H1 (cell line): Measurements from ENCODE around the gene TOM1. TPM values are rescaled to one million over a fixed set of nuclear protein-coding genes. Genes with fewer than 3 reads are reported as not detected.

Source experiments
- CTCF ChIA-PET: fragments of 300-600 bp; sonication (Branson Sonifier 250); formaldehyde crosslinking; loops from one replicate; lab custom pipeline; 2021; ENCODE audit not compliant: partially characterized antibody; lab: Charles Lee
- POLR2A ChIA-PET: fragments of 300-600 bp; sonication (Branson Sonifier 250); formaldehyde crosslinking; loops from one replicate; lab custom pipeline; 2021; ENCODE audit warnings: inconsistent platforms; ENCODE audit not compliant: partially characterized antibody; lab: Charles Lee
- DNase-seq, 2 experiments: peaks; one replicate each; pipeline versions ENCODE4 v3.0.0 to v3.0.0-alpha.2; 2010 to 2022; ENCODE audit warnings: low spot score in 2 of 2, low read depth in 1 of 2, mixed read lengths in 1 of 2
- FAIRE-seq: peaks from 2 replicates; lab custom pipeline; 2011; peaks lifted over from hg19 to GRCh38; lab: Jason Lieb, UNC
- H2AFZ ChIP-seq: 2 replicates; pipeline ENCODE4 v1.8.1; 2012; ENCODE audit warnings: low read length, inconsistent platforms
- H2AK5ac ChIP-seq: 2 replicates; pipeline ENCODE4 v1.6.1; 2013; ENCODE audit warnings: low read depth, low read length
- H2BK120ac ChIP-seq: replicated peaks from 2 replicates; pipeline ENCODE3; 2013; ENCODE audit warnings: low read depth, low read length, inconsistent platforms
- H2BK12ac ChIP-seq: 2 replicates; pipeline ENCODE4 v1.6.1; 2013; ENCODE audit warnings: low read depth, low read length
- H2BK15ac ChIP-seq: 2 replicates; pipeline ENCODE4 v1.6.1; 2013; ENCODE audit warnings: low read length
- H2BK20ac ChIP-seq: 2 replicates; pipeline ENCODE4 v1.6.1; 2013; ENCODE audit warnings: low read length
- H2BK5ac ChIP-seq: 2 replicates; pipeline ENCODE4 v1.6.1; 2013; ENCODE audit warnings: low read depth, low read length
- H3K14ac ChIP-seq: 2 replicates; pipeline ENCODE4 v1.6.1; 2013; ENCODE audit warnings: inconsistent platforms; ENCODE audit not compliant: insufficient read length
- H3K18ac ChIP-seq: 2 replicates; pipeline ENCODE4 v1.6.1; 2013; ENCODE audit warnings: low read length; ENCODE audit errors: extremely low read depth
- H3K23ac ChIP-seq: 2 replicates; pipeline ENCODE4 v1.6.1; 2013; ENCODE audit warnings: inconsistent platforms; ENCODE audit not compliant: insufficient read length
- H3K23me2 ChIP-seq: 2 replicates; pipeline ENCODE4 v1.6.1; 2013; ENCODE audit warnings: low read depth, low read length
- H3K27ac ChIP-seq: 2 replicates; pipeline ENCODE4 v1.6.1; 2011; ENCODE audit warnings: low read depth, low read length, inconsistent platforms
- H3K27me3 ChIP-seq, 4 experiments: replicated peaks in 1 of 4; 1 replicate in 1 of 4; 2 replicates in 3 of 4; pipeline versions ENCODE4 v1.6.1 to v1.8.1; 2011 to 2013; ENCODE audit warnings: low read length in 3 of 4, mild to moderate bottlenecking in 3 of 4, inconsistent platforms in 2 of 4, mixed read lengths in 2 of 4, moderate library complexity in 1 of 4; ENCODE audit not compliant: control insufficient read depth in 3 of 4, insufficient read depth in 3 of 4; ENCODE audit errors: extremely low read depth in 1 of 4
- H3K36me3 ChIP-seq, 4 experiments: 2 replicates each; pipeline versions ENCODE4 v1.6.1 to v1.8.1; 2011 to 2013; ENCODE audit warnings: mild to moderate bottlenecking in 4 of 4, low read length in 3 of 4, moderate library complexity in 2 of 4, control low read depth in 1 of 4, inconsistent platforms in 1 of 4; ENCODE audit not compliant: insufficient read depth in 4 of 4, control insufficient read depth in 2 of 4
- H3K4ac ChIP-seq: replicated peaks from 2 replicates; pipeline ENCODE3; 2013; ENCODE audit warnings: low read length, low read depth, mixed read lengths, inconsistent platforms; ENCODE audit not compliant: insufficient read length
- H3K4me1 ChIP-seq, 4 experiments: replicated peaks in 1 of 4; 1 replicate in 1 of 4; 2 replicates in 3 of 4; pipeline versions ENCODE4 v1.6.1 to v1.8.1; 2011 to 2013; ENCODE audit warnings: low read length in 3 of 4, inconsistent platforms in 2 of 4, mixed read lengths in 1 of 4; ENCODE audit not compliant: insufficient read depth in 4 of 4, control insufficient read depth in 3 of 4
- H3K4me2 ChIP-seq, 2 experiments: 2 replicates each; pipeline versions ENCODE4 v1.6.1 to v1.8.1; 2011 to 2013; ENCODE audit warnings: low read depth in 2 of 2, low read length in 2 of 2, control low read depth in 1 of 2, inconsistent platforms in 1 of 2, mild to moderate bottlenecking in 1 of 2; ENCODE audit not compliant: insufficient read depth in 1 of 2
- H3K4me3 ChIP-seq, 4 experiments: fragments of 200-600, 300-600 bp in 1 of 4; sonication (generic), shearing (Covaris generic), sonication (Bioruptor Twin) in 1 of 4; 2 replicates each; pipeline versions ENCODE4 v1.5.1 to v1.8.1; 2011 to 2016; ENCODE audit warnings: low read length in 4 of 4, low read depth in 3 of 4, control low read depth in 2 of 4, inconsistent platforms in 2 of 4, mild to moderate bottlenecking in 2 of 4, mixed read lengths in 1 of 4, moderate library complexity in 1 of 4; ENCODE audit not compliant: insufficient read depth in 2 of 4; ENCODE audit errors: extremely low read depth in 1 of 4
- H3K56ac ChIP-seq: replicated peaks from 2 replicates; pipeline ENCODE3; 2013; ENCODE audit warnings: low read depth, mild to moderate bottlenecking, mixed read lengths, low read length, inconsistent platforms; ENCODE audit not compliant: insufficient read length
- H3K79me1 ChIP-seq: 2 replicates; pipeline ENCODE4 v1.6.1; 2013; ENCODE audit warnings: low read depth, low read length, control low read depth
- H3K79me2 ChIP-seq, 2 experiments: 2 replicates each; pipeline versions ENCODE4 v1.6.1 to v1.8.1; 2012 to 2013; ENCODE audit warnings: low read length in 2 of 2, mild to moderate bottlenecking in 2 of 2, inconsistent platforms in 1 of 2; ENCODE audit not compliant: insufficient read depth in 2 of 2, control insufficient read depth in 1 of 2
- H3K9ac ChIP-seq, 4 experiments: replicated peaks in 1 of 4; 1 replicate in 1 of 4; 2 replicates in 3 of 4; pipeline versions ENCODE4 v1.6.1 to v1.8.1; 2011 to 2013; ENCODE audit warnings: low read depth in 3 of 4, low read length in 3 of 4, control low read depth in 2 of 4, mild to moderate bottlenecking in 2 of 4, moderate library complexity in 2 of 4, inconsistent platforms in 1 of 4; ENCODE audit errors: extremely low read depth in 1 of 4
- H3K9me3 ChIP-seq, 2 experiments: 2 replicates each; pipeline versions ENCODE4 v1.6.1 to v1.8.1; 2012 to 2013; ENCODE audit warnings: mild to moderate bottlenecking in 2 of 2, moderate library complexity in 2 of 2, control low read depth in 1 of 2, inconsistent platforms in 1 of 2, low read depth in 1 of 2, low read length in 1 of 2, mixed read lengths in 1 of 2; ENCODE audit not compliant: insufficient read depth in 2 of 2
- H4K20me1 ChIP-seq, 2 experiments: replicated peaks in 1 of 2; 2 replicates each; pipeline versions ENCODE3 to v1.8.1; 2011 to 2013; ENCODE audit warnings: inconsistent platforms in 2 of 2, low read length in 2 of 2, mild to moderate bottlenecking in 1 of 2; ENCODE audit not compliant: insufficient read depth in 2 of 2, control insufficient read depth in 1 of 2
- H4K5ac ChIP-seq: 2 replicates; pipeline ENCODE4 v1.6.1; 2013; ENCODE audit warnings: low read length, low read depth, mixed read lengths, inconsistent platforms; ENCODE audit not compliant: insufficient read length
- H4K8ac ChIP-seq: 2 replicates; pipeline ENCODE4 v1.8.0; 2013; ENCODE audit warnings: mild to moderate bottlenecking, moderate library complexity, low read length, inconsistent platforms; ENCODE audit not compliant: insufficient read depth; ENCODE audit errors: extremely low read depth
- H4K91ac ChIP-seq: replicated peaks from 2 replicates; pipeline ENCODE3; 2013; ENCODE audit warnings: low read length, mixed read lengths, inconsistent platforms; ENCODE audit not compliant: insufficient read length
- CHD1 ChIP-seq: IDR thresholded peaks from 2 replicates; pipeline ENCODE4 v1.6.1; 2012; ENCODE audit warnings: low read depth, low read length, improper control_type of control experiment
- CHD2 ChIP-seq: IDR thresholded peaks from 2 replicates; pipeline ENCODE4 v1.6.1; 2012; ENCODE audit warnings: low read length, improper control_type of control experiment
- POLR2A ChIP-seq, 2 experiments: IDR thresholded peaks; 1 replicate in 1 of 2; 2 replicates in 1 of 2; pipeline ENCODE4 v1.6.1; 2011; ENCODE audit warnings: low read depth in 2 of 2, low read length in 2 of 2, mild to moderate bottlenecking in 2 of 2; ENCODE audit errors: control extremely low read depth in 1 of 2
- RNF2 ChIP-seq: fragments of 200-900, 300-1000 bp; sonication (generic); IDR thresholded peaks from 2 replicates; pipeline ENCODE4 v1.7.1; 2016; ENCODE audit warnings: borderline replicate concordance, low read depth, mild to moderate bottlenecking, antibody characterized with exemption, low read length; ENCODE audit not compliant: poor library complexity, severe bottlenecking; ENCODE audit errors: missing control alignments
- SP2 ChIP-seq: IDR thresholded peaks from 2 replicates; pipeline ENCODE4 v1.6.1; 2012; ENCODE audit warnings: mild to moderate bottlenecking, low read length, inconsistent platforms
- ZNF274 ChIP-seq: IDR thresholded peaks from 2 replicates; pipeline ENCODE4 v1.7.0; 2012; ENCODE audit warnings: low read length, borderline replicate concordance; ENCODE audit errors: extremely low read depth
- WGBS, 2 experiments: shearing (Covaris generic) in 1 of 2; methylation state at CpG; one replicate each; pipeline versions ENCODE4 v1.1.6 to v1.1.7; 2013 to 2015; ENCODE audit warnings: low lambda C conversion rate in 2 of 2, mixed read lengths in 2 of 2, inconsistent platforms in 1 of 2, low coverage in 1 of 2, missing lambda C conversion rate in 1 of 2; ENCODE audit not compliant: insufficient replicate concordance in 2 of 2, insufficient coverage in 1 of 2, insufficient read length in 1 of 2; ENCODE audit errors: extremely low coverage in 1 of 2, missing lambda C conversion rate in 1 of 2; 5-methylcytosine and 5-hydroxymethylcytosine counted together
- polyA plus RNA-seq, 7 experiments: library from polyadenylated mRNA; depleted of rRNA in 3 of 7; stranded (reverse) in 5 of 7; unstranded in 2 of 7; fragments of >200 nt in 5 of 7; fragments of 200-250 nt in 2 of 7; gene quantifications; 1 replicate in 5 of 7; 2 replicates in 1 of 7; 4 replicates in 1 of 7; pipeline versions ENCODE4 v1.2.1 to v1.2.3, GENCODE V29; 2011 to 2013; ENCODE audit warnings: missing spikeins in 2 of 7, mixed read lengths in 2 of 7
- total RNA-seq: library from RNA; stranded (reverse); fragmentation: NEBNext Ultra II Directional; extraction: Animal tissue kit (Norgen Biotek cat#: 25700); gene quantifications from 2 replicates; pipeline ENCODE4 v1.2.1, GENCODE V29; 2021
- TF ChIP-seq, protein P1 (sequence below): IDR thresholded peaks from 2 replicates; pipeline ENCODE4 v1.6.1; 2012; ENCODE audit warnings: inconsistent platforms
- TF ChIP-seq, protein P2 (sequence below), 3 experiments: IDR thresholded peaks; 1 replicate in 2 of 3; 2 replicates in 1 of 3; pipeline versions ENCODE4 v1.5.1 to v1.6.1; 2011; ENCODE audit warnings: low read length in 3 of 3, mild to moderate bottlenecking in 3 of 3, inconsistent platforms in 2 of 3, low read depth in 1 of 3, moderate library complexity in 1 of 3; ENCODE audit not compliant: insufficient read depth in 1 of 3; ENCODE audit errors: control extremely low read depth in 1 of 3
- TF ChIP-seq, protein P3 (sequence below): IDR thresholded peaks from 2 replicates; pipeline ENCODE4 v1.6.1; 2011; ENCODE audit warnings: low read depth, mild to moderate bottlenecking, low read length; ENCODE audit not compliant: insufficient read depth

Gene TOM1
- total and polyA plus RNA-seq, 2 of the 8 experiments (the other 6 are each of a cell fraction or from before 2014, with no cell fraction given), result 25.1 to 39.2 TPM

DNA sequence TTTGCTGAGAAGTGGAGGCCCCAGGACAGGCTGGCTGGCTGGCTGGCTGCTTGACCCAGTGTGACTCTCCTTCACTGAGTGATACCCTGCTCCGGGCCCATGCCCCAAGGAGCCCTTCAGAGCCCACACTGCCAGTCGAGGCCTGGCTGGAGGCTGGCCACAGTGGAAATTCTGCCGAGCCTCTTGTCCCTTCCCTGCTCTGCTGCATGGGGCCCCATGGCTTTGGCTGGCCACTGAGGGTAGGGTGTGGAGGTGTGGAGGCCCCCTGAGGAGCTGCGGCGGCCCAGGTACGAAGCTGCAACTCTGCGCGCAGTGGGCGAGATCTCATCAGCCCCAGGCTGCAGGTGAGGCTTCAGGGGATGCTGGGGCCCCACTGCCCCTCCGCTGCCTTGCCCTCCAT lies 47.8 kb downstream of the TOM1 start:
- Histone ChIP-seq H3K27ac (no peak overlapping the region), H3K36me3 (peaks cover 0 to 13% (median 2%) of the 10 kb centered on the region in 4 experiments; a peak in 4 of 8 replicates), H3K14ac (no peak overlapping the region), H4K20me1 (peaks cover 1 to 15% of the 10 kb centered on the region in 2 experiments), H3K18ac (no peak overlapping the region), H3K23me2 (peaks cover 17% of the 10 kb centered on the region), H2AFZ (no peak overlapping the region), H2BK120ac (no peak overlapping the region), H3K4me3 (no peak overlapping the region), H2BK20ac (no peak overlapping the region), H4K5ac (no peak overlapping the region), H4K91ac (no peak overlapping the region), H3K4ac (no peak overlapping the region), H3K9ac (no peak overlapping the region), H2AK5ac (no peak overlapping the region), H3K56ac (no peak overlapping the region), H3K79me2 (no peaks in the 10 kb centered on the region), H3K4me2 (no peak overlapping the region), H3K23ac (no peak overlapping the region), H4K8ac (no peak overlapping the region; the same call in 1 of the 2 replicates), H3K4me1 (peaks cover 0 to 8% (median 4%) of the 10 kb centered on the region in 4 experiments; a peak in 5 of 7 replicates), H3K27me3 (peaks cover 0 to 4% (median 0%) of the 10 kb centered on the region in 4 experiments; a peak in 4 of 7 replicates), H2BK5ac (no peak overlapping the region), H3K79me1 (no peaks in the 10 kb centered on the region), H2BK15ac (no peak overlapping the region), H2BK12ac (no peak overlapping the region), H3K9me3 (no peaks in the 10 kb centered on the region)
- DNase-seq (no peak), FAIRE-seq (no peak)
- POLR2A ChIA-PET, result interaction anchor here (5.7 kb wide), 1 partner anchor 62 kb away, joined by 36 read pairs; no protein-coding TSS in a partner anchor
- 87% methylated on average over 10 of the region's 10 CpGs; no CpG with 5 or more reads in 1 of the 2 experiments for WGBS, 2 experiments
- CTCF ChIA-PET, result interaction anchor here (0.9 to 1.5 kb wide), 5 partner anchors 14 to 245 kb away, joined by 3 read pairs; no protein-coding TSS in a partner anchor
- TF ChIP-seq RNF2 (no peak), POLR2A (IDR thresholded peaks at IDR 0.05; ENCODE audit: control extremely low read depth in 1 of 2, low read depth in 2 of 2, low read length in 2 of 2) (no peak), SP2 (no peak), CHD2 (no peak), ZNF274 (no peak), CHD1 (no peak)
- TF ChIP-seq, protein P1, sequence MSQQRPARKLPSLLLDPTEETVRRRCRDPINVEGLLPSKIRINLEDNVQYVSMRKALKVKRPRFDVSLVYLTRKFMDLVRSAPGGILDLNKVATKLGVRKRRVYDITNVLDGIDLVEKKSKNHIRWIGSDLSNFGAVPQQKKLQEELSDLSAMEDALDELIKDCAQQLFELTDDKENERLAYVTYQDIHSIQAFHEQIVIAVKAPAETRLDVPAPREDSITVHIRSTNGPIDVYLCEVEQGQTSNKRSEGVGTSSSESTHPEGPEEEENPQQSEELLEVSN, result no peak
- TF ChIP-seq, protein P2, sequence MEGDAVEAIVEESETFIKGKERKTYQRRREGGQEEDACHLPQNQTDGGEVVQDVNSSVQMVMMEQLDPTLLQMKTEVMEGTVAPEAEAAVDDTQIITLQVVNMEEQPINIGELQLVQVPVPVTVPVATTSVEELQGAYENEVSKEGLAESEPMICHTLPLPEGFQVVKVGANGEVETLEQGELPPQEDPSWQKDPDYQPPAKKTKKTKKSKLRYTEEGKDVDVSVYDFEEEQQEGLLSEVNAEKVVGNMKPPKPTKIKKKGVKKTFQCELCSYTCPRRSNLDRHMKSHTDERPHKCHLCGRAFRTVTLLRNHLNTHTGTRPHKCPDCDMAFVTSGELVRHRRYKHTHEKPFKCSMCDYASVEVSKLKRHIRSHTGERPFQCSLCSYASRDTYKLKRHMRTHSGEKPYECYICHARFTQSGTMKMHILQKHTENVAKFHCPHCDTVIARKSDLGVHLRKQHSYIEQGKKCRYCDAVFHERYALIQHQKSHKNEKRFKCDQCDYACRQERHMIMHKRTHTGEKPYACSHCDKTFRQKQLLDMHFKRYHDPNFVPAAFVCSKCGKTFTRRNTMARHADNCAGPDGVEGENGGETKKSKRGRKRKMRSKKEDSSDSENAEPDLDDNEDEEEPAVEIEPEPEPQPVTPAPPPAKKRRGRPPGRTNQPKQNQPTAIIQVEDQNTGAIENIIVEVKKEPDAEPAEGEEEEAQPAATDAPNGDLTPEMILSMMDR (IDR thresholded peaks at IDR 0.05; ENCODE audit: control extremely low read depth in 1 of 3, insufficient read depth in 1 of 3, low read depth in 1 of 3, low read length in 3 of 3), result no peak
- TF ChIP-seq, protein P3, sequence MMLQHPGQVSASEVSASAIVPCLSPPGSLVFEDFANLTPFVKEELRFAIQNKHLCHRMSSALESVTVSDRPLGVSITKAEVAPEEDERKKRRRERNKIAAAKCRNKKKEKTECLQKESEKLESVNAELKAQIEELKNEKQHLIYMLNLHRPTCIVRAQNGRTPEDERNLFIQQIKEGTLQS, result no peak
